ENCODE data around the gene DSCAML1. TPM values are rescaled to one million over a fixed set of nuclear protein-coding genes. Genes with fewer than 3 reads are reported as not detected.

DSCAML1 gene
- total RNA-seq, 1 experiment from 2014 or later = not detected

GRCh38 chr11:117492578-117493251, 304.3 kb downstream of the DSCAML1 start:
- no peak for DNase-seq (ENCODE audit: low read depth)

- no peak for DNase-seq (ENCODE audit: low read depth)
Measured at GRCh38 chr11:117490911-117491310, 306.1 kb downstream of the DSCAML1 start.

- DNase-seq (ENCODE audit: low read depth) = no peak
Measured at GRCh38 chr11:117489999-117490679, 306.9 kb downstream of the DSCAML1 start.

- no peak for DNase-seq (ENCODE audit: low read depth)
Measured at GRCh38 chr11:117488996-117489952, 307.7 kb downstream of the DSCAML1 start.

- no peak for DNase-seq (ENCODE audit: low read depth)
Measured at GRCh38 chr11:117486059-117486458, 311.0 kb downstream of the DSCAML1 start.

- DNase-seq (ENCODE audit: low read depth) = no peak
Measured at GRCh38 chr11:117484156-117484555, 312.9 kb downstream of the DSCAML1 start.

- DNase-seq (ENCODE audit: low read depth) = no peak
Measured at GRCh38 chr11:117483372-117483771, 313.6 kb downstream of the DSCAML1 start.

- DNase-seq (ENCODE audit: low read depth) = no peak
Measured at GRCh38 chr11:117482881-117483280, 314.1 kb downstream of the DSCAML1 start.

GRCh38 chr11:117481885-117482284, 315.1 kb downstream of the DSCAML1 start:
- no peak for DNase-seq (ENCODE audit: low read depth)

- DNase-seq (ENCODE audit: low read depth) = no peak
Measured at GRCh38 chr11:117481036-117481435, 316.0 kb downstream of the DSCAML1 start.

GRCh38 chr11:117480221-117480620, 316.8 kb downstream of the DSCAML1 start:
- DNase-seq (ENCODE audit: low read depth) = no peak

GRCh38 chr11:117479372-117479771, 317.6 kb downstream of the DSCAML1 start:
- DNase-seq (ENCODE audit: low read depth) = no peak

GRCh38 chr11:117478926-117479325, 318.1 kb downstream of the DSCAML1 start:
- no peak for DNase-seq (ENCODE audit: low read depth)

GRCh38 chr11:117478126-117478860, 318.7 kb downstream of the DSCAML1 start:
- DNase-seq (ENCODE audit: low read depth) = no peak

- no peak for DNase-seq (ENCODE audit: low read depth)
Measured at GRCh38 chr11:117477721-117478120, 319.3 kb downstream of the DSCAML1 start.

- no peak for DNase-seq (ENCODE audit: low read depth)
Measured at GRCh38 chr11:117476531-117477142, 320.4 kb downstream of the DSCAML1 start.

- no peak for DNase-seq (ENCODE audit: low read depth)
Measured at GRCh38 chr11:117475716-117476530, 321.1 kb downstream of the DSCAML1 start.

- no peak for DNase-seq (ENCODE audit: low read depth)
Measured at GRCh38 chr11:117473481-117474091, 323.4 kb downstream of the DSCAML1 start.

GRCh38 chr11:117471776-117472175, 325.2 kb downstream of the DSCAML1 start:
- no peak for DNase-seq (ENCODE audit: low read depth)

- no peak for DNase-seq (ENCODE audit: low read depth)
Measured at GRCh38 chr11:117470576-117470975, 326.4 kb downstream of the DSCAML1 start.
